Spleen (tissue), 13 donors: ENCODE measurements around the gene YWHAQ. TPM values are rescaled to one million over a fixed set of nuclear protein-coding genes. Genes with fewer than 3 reads are reported as not detected.

Experiments
- DNase-seq: peaks from one replicate; pipeline ENCODE4 v3.0.0-alpha.2; 2020
- H3K27ac ChIP-seq, 8 donors: fragments of 200-600 bp; sonication (generic) in 7 of 8; 1 replicate in 4 of 8; 2 replicates in 4 of 8; pipeline versions ENCODE4 v1.5.0 to v1.8.0; 2016 to 2021; ENCODE audit warnings: inconsistent platforms in 4 of 8, mild to moderate bottlenecking in 4 of 8, moderate library complexity in 1 of 8
- H3K27me3 ChIP-seq, 7 donors: fragments of 200-600 bp; sonication (generic) in 6 of 7; replicated peaks in 1 of 7; 1 replicate in 4 of 7; 2 replicates in 3 of 7; pipeline versions ENCODE4 v1.5.0 to v1.8.0; 2016 to 2021; ENCODE audit warnings: inconsistent platforms in 3 of 7, mild to moderate bottlenecking in 1 of 7
- H3K36me3 ChIP-seq, 6 donors: fragments of 200-600 bp; sonication (generic) in 5 of 6; 1 replicate in 4 of 6; 2 replicates in 2 of 6; pipeline versions ENCODE4 v1.5.0 to v1.8.0; 2016 to 2021; ENCODE audit warnings: inconsistent platforms in 2 of 6
- H3K4me1 ChIP-seq, 6 donors: fragments of 200-600 bp; sonication (generic) in 5 of 6; 1 replicate in 3 of 6; 2 replicates in 3 of 6; pipeline versions ENCODE4 v1.5.0 to v1.8.0; 2016 to 2021; ENCODE audit warnings: inconsistent platforms in 3 of 6
- H3K4me3 ChIP-seq, 8 donors: fragments of 200-600 bp; sonication (generic) in 7 of 8; 1 replicate in 4 of 8; 2 replicates in 4 of 8; pipeline versions ENCODE4 v1.5.0 to v1.8.0; 2016 to 2021; ENCODE audit warnings: inconsistent platforms in 4 of 8, mild to moderate bottlenecking in 4 of 8, moderate library complexity in 2 of 8
- H3K9me3 ChIP-seq, 8 donors: fragments of 200-600 bp; sonication (generic) in 7 of 8; 1 replicate in 4 of 8; 2 replicates in 4 of 8; pipeline versions ENCODE4 v1.5.0 to v1.8.0; 2016 to 2021; ENCODE audit warnings: inconsistent platforms in 4 of 8
- CTCF ChIP-seq, 11 experiments: fragments of 200-600 bp in 7 of 11; fragments of 450-650 bp in 4 of 11; sonication (generic) in 4 of 11; IDR thresholded peaks in 8 of 11; conservative IDR thresholded peaks in 3 of 11; 1 replicate in 7 of 11; 2 replicates in 4 of 11; pipeline versions ENCODE4 v1.4.0 to v1.8.0; 2016 to 2021; ENCODE audit warnings: antibody characterized with exemption in 11 of 11, inconsistent platforms in 4 of 11, mild to moderate bottlenecking in 1 of 11
- POLR2A ChIP-seq, 3 donors: fragments of 450-650 bp; IDR thresholded peaks; one replicate each; pipeline ENCODE4 v1.5.1; 2017; ENCODE audit warnings: antibody characterized with exemption in 3 of 3, mild to moderate bottlenecking in 1 of 3
- POLR2AphosphoS5 ChIP-seq, 3 donors: sonication (generic); formaldehyde crosslinking; IDR thresholded peaks; one replicate each; pipeline ENCODE4 v1.5.1; 2017; ENCODE audit warnings: antibody characterized with exemption in 3 of 3
- WGBS, 5 donors: extraction: QIAGEN DNeasy Blood & Tissue Kit in 3 of 5; methylation state at CpG; one replicate each; pipeline versions ENCODE4 v1.1.5 to v1.1.7; 2013 to 2018; 5-methylcytosine and 5-hydroxymethylcytosine counted together
- intact Hi-C: fragments of 100-400 bp; cut with DNase I; formaldehyde crosslinking; loops from one replicate; pipeline ENCODE4 v1.15.0; 2023; ENCODE audit warnings: low total_unique reads
- long read RNA-seq, 2 donors: transcript quantifications; one replicate each; lab custom pipeline, GENCODE V29; 2026
- polyA plus RNA-seq, 3 donors: library from polyadenylated mRNA; stranded (reverse); fragments of 200-250 nt; gene quantifications; one replicate each; pipeline ENCODE4 v1.2.1, GENCODE V29; 2013
- total RNA-seq, 7 donors: library from RNA; depleted of rRNA in 3 of 7; stranded (reverse); fragments of >200 nt in 3 of 7; fragmentation: NEBNext Ultra II Directional in 4 of 7; extraction: Animal tissue kit (Norgen Biotek cat#: 25700) in 4 of 7; gene quantifications; one replicate each; pipeline versions ENCODE4 v1.1.0 to v1.2.1, GENCODE V29; 2016 to 2021
- donor health status: healthy with polysubstance abuse.
- donor health status: DM: no; HTN: no; CAD: no; lungs with moderate emphysema.
- donor health status: DM: no; HTN: no; CAD: no.
- donor health status: Bipolar disorder and iron deficiency.
- donor health status: healthy.
- donor health status: DM: no; HTN: no; CAD: no.
- donor health status: DM: yes; HTN: yes; CAD: no.

The YWHAQ gene
- total RNA-seq, result 100 to 1,000 TPM; 118 to 162 (median 136) TPM
- polyA plus RNA-seq, result 100 to 1,000 TPM in 2 of 3 donors, 10 to 100 TPM in 1; 69.0 to 129 (median 124) TPM
- long read RNA-seq, donor 1, transcript YWHAQ-202 (5 exons, 2,216 nt), result minor isoform, 12 of 79 reads
- long read RNA-seq, donor 1, transcript YWHAQ-201 (6 exons, 2,208 nt), result major isoform, 55 of 79 reads
- long read RNA-seq, donor 1, partial matches to known transcripts, result 12 of 79 reads
- long read RNA-seq, donor 1, other reads (novel, unspliced or antisense), result 0 of 79 reads
- long read RNA-seq, donor 2, transcript YWHAQ-201 (6 exons, 2,208 nt), result major isoform, 48 of 69 reads
- long read RNA-seq, donor 2, transcript YWHAQ-202 (5 exons, 2,216 nt), result minor isoform, 16 of 69 reads
- long read RNA-seq, donor 2, partial matches to known transcripts, result 5 of 69 reads
- long read RNA-seq, donor 2, other reads (novel, unspliced or antisense), result 0 of 69 reads

GRCh38 chr2:9630736-9631552 is at the start of gene YWHAQ:
YWHAQ (minus strand) TSS chr2:9630997; CDS start chr2:9630452, 545 bp downstream.
- H3K4me1 ChIP-seq, result peaks cover 34 to 50% (median 47%) of the 10 kb centered on the region in 6 donors
- no peaks in the 10 kb centered on the region for H3K27me3 ChIP-seq
- peak; percentile 98 for DNase-seq
- H3K36me3 ChIP-seq, result peaks cover 0 to 28% (median 7%) of the 10 kb centered on the region in 6 donors
- intact Hi-C loops, result no loop called here
- H3K9me3 ChIP-seq, result no peaks in the 10 kb centered on the region
- WGBS, 5 donors, result 0 to 1% (median 1%) methylated on average over 21 to 84 of the region's 84 CpGs
- H3K4me3 ChIP-seq, result peak within 1 kb of the TSS; percentile 61 to 91 (median 84)
- TF ChIP-seq CTCF (IDR thresholded peaks at IDR 0.05 in 8 of 11, conservative IDR thresholded peaks at IDR 0.05 in 3 of 11) (peak in 2 of 11 experiments; percentile 13 to 40), POLR2AphosphoS5 (IDR thresholded peaks at IDR 0.05) (peak; percentile 98 to 99 (median 99)), POLR2A (IDR thresholded peaks at IDR 0.05) (peak; percentile 77 to 96 (median 81))
- peak within 1 kb of the TSS; percentile 89 to 97 (median 95) for H3K27ac ChIP-seq

GRCh38 chr2:9680082-9680481 is 49.3 kb upstream of the YWHAQ start:
- 90 to 100% (median 97%) methylated on average over 2 of the region's 2 CpGs for WGBS, 5 donors
- TF ChIP-seq CTCF (IDR thresholded peaks at IDR 0.05 in 8 of 11, conservative IDR thresholded peaks at IDR 0.05 in 3 of 11) (no peak), POLR2AphosphoS5 (IDR thresholded peaks at IDR 0.05) (no peak)
- intact Hi-C loops, result no loop called here
- H3K9me3 ChIP-seq, result peaks cover 0 to 9% (median 0%) of the 10 kb centered on the region in 8 donors
- peaks cover 0 to 22% (median 7%) of the 10 kb centered on the region in 6 donors for H3K4me1 ChIP-seq
- DNase-seq, result no peak
- H3K27me3 ChIP-seq, result no peaks in the 10 kb centered on the region
- H3K4me3 ChIP-seq, result no peak overlapping the region
- no peak overlapping the region for H3K27ac ChIP-seq
- no peaks in the 10 kb centered on the region for H3K36me3 ChIP-seq

- Histone ChIP-seq H3K27ac (no peak overlapping the region), H3K27me3 (no peaks in the 10 kb centered on the region), H3K36me3 (no peaks in the 10 kb centered on the region), H3K4me3 (no peak overlapping the region), H3K4me1 (peaks cover 0 to 22% (median 7%) of the 10 kb centered on the region in 6 donors), H3K9me3 (peaks cover 0 to 9% (median 0%) of the 10 kb centered on the region in 8 donors)
- DNase-seq, result no peak
- intact Hi-C loops, result no loop called here
- TF ChIP-seq CTCF (IDR thresholded peaks at IDR 0.05 in 8 of 11, conservative IDR thresholded peaks at IDR 0.05 in 3 of 11) (no peak), POLR2A (IDR thresholded peaks at IDR 0.05) (no peak), POLR2AphosphoS5 (IDR thresholded peaks at IDR 0.05) (no peak)
- WGBS, 5 donors, result 80 to 94% (median 92%) methylated on average over 1 to 2 of the region's 2 CpGs
Observed at GRCh38 chr2:9679218-9679617, 48.4 kb upstream of the YWHAQ start.
